ENCODE data around the gene AQP12B. TPM values are rescaled to one million over a fixed set of nuclear protein-coding genes. Genes with fewer than 3 reads are reported as not detected.
A peak's percentile ranks its signal among the peaks of the same experiment; 100 is the strongest.

The AQP12B gene
- total and polyA plus RNA-seq, 2 of the 13 experiments (the other 11 are each of a cell fraction or from before 2014, with no cell fraction given): not detected

GRCh38 chr2:240718896-240719490 is 36.3 kb upstream of the AQP12B start:
- Histone ChIP-seq H3K27ac (ENCODE audit: extremely low read length, insufficient read depth, low read length) (no peak overlapping the region), H3K36me3 (replicated peaks in 1 of 2; ENCODE audit: control insufficient read depth in 1 of 2, insufficient read depth in 2 of 2, low read length in 2 of 2) (no peaks in the 10 kb centered on the region), H3K79me2 (ENCODE audit: insufficient read depth, low read length) (no peaks in the 10 kb centered on the region), H3K4me3 (replicated peaks in 1 of 3; ENCODE audit: insufficient read depth in 1 of 3, low read depth in 2 of 3, low read length in 3 of 3) (no peak overlapping the region), H3K27me3 (ENCODE audit: control insufficient read depth in 1 of 2, insufficient read depth in 2 of 2, low read length in 2 of 2) (peaks cover 71 to 100% of the 10 kb centered on the region in 2 experiments), H3K9ac (ENCODE audit: insufficient read depth, low read depth, low read length) (no peak overlapping the region), H2AFZ (ENCODE audit: low read length) (no peak overlapping the region), H3K4me2 (ENCODE audit: low read depth, low read length) (no peak overlapping the region), H4K20me1 (ENCODE audit: insufficient read depth, low read length) (no peaks in the 10 kb centered on the region; the same call in 1 of the 2 replicates), H3K9me3 (ENCODE audit: low read length) (no peaks in the 10 kb centered on the region), H3K4me1 (ENCODE audit: insufficient read depth, low read length) (no peaks in the 10 kb centered on the region)
- no peak for TF ChIP-seq MEF2D (CRISPR knock-in tag; IDR thresholded peaks at IDR 0.05)
- 0 out of 2 replicates have a peak, but pooled peaks have one; percentile 23 for TF ChIP-seq HES4 (CRISPR knock-in tag; IDR thresholded peaks at IDR 0.05; ENCODE audit: borderline replicate concordance)
- ChIA-PET POLR2A (no interaction called here), CTCF (ENCODE audit: low intra/inter-chr PET ratio, low total read pairs) (no interaction called here)
- FAIRE-seq (no peak), DNase-seq (ENCODE audit: low spot score) (no peak), ATAC-seq (no peak)
- in situ Hi-C loops (cut with HindIII; ENCODE audit: extremely low pct_ligation_motif_present, low pct_unique_long_range_greater_than_20kb): no loop called here
- WGBS (ENCODE audit: low lambda C conversion rate): 21% methylated on average over 10 of the region's 25 CpGs
- intact Hi-C loops (cut with micrococcal nuclease; ENCODE audit: unreplicated experiment): no loop called here
- BruUV-seq (replicated peaks): no TSS peak

DNA sequence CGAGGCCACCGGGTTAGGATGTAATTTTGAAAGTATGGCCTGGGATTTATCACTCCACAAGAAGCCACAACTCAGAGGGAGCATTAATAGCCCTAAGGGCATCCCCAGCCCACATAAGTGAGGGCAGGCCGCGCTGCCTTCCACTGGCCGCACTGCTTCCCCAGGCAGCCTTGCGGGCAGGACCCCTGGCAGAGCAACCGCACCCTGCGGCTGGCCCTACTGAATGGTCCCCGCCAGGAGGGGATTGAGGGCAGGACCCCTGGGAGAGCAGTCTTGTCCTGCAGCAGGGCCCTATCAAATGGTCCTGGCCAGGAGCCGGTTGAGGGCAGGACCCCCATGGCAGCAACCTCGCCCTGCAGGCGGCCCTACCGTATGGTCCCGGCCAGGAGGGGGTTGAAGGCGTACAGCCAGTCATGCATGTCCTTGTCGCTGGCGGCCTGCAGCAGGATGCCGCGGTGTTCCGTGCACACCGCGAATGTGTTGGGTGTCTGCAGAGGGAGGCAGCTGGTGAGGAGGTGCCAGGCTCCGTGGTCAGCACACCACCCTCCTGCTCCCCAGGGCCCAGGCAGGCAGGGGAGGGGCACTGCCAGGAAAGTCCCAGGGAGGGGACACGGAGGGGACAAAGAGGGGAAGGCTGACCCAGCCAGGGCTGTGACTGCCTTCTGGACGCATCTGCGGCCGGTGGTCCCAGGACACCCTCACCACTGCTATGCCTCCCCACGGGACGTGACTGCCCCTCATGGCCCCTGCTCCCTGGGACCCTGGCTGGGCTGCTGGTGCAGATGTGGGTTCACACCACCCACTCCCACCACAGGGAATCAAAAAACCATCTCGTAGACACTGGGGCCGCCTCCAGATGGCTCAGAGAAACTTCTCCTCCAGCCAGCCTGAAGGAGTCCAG is 35.2 kb upstream of the AQP12B start:
- 44% methylated on average over 24 of the region's 31 CpGs for WGBS (ENCODE audit: low lambda C conversion rate)
- Histone ChIP-seq H3K36me3 (replicated peaks in 1 of 2; ENCODE audit: control insufficient read depth in 1 of 2, insufficient read depth in 2 of 2, low read length in 2 of 2) (no peaks in the 10 kb centered on the region), H3K9me3 (ENCODE audit: low read length) (no peaks in the 10 kb centered on the region), H3K4me2 (ENCODE audit: low read depth, low read length) (no peak overlapping the region), H3K27me3 (ENCODE audit: control insufficient read depth in 1 of 2, insufficient read depth in 2 of 2, low read length in 2 of 2) (peaks cover 68 to 100% of the 10 kb centered on the region in 2 experiments), H3K9ac (ENCODE audit: insufficient read depth, low read depth, low read length) (no peak overlapping the region), H2AFZ (ENCODE audit: low read length) (no peak overlapping the region), H3K27ac (ENCODE audit: extremely low read length, insufficient read depth, low read length) (no peak overlapping the region), H3K79me2 (ENCODE audit: insufficient read depth, low read length) (no peaks in the 10 kb centered on the region), H4K20me1 (ENCODE audit: insufficient read depth, low read length) (no peaks in the 10 kb centered on the region; the same call in 1 of the 2 replicates), H3K4me1 (ENCODE audit: insufficient read depth, low read length) (no peaks in the 10 kb centered on the region), H3K4me3 (replicated peaks in 1 of 3; ENCODE audit: insufficient read depth in 1 of 3, low read depth in 2 of 3, low read length in 3 of 3) (no peak overlapping the region)
- FAIRE-seq: no peak
- ChIA-PET CTCF (ENCODE audit: low intra/inter-chr PET ratio, low total read pairs) (no interaction called here), POLR2A (no interaction called here)
- DNase-seq (ENCODE audit: low spot score): no peak
- in situ Hi-C loops (cut with HindIII; ENCODE audit: extremely low pct_ligation_motif_present, low pct_unique_long_range_greater_than_20kb) (no loop called here), intact Hi-C loops (cut with micrococcal nuclease; ENCODE audit: unreplicated experiment) (no loop called here)
- no TSS peak for BruUV-seq (replicated peaks)
- ATAC-seq: no peak
- TF ChIP-seq ZNF232 (CRISPR knock-in tag; IDR thresholded peaks at IDR 0.05; ENCODE audit: borderline replicate concordance) (no peak), KIAA2018 (CRISPR knock-in tag; IDR thresholded peaks at IDR 0.05; ENCODE audit: borderline replicate concordance) (no peak), WIZ (CRISPR knock-in tag; IDR thresholded peaks at IDR 0.05) (no peak), POGZ (CRISPR knock-in tag; IDR thresholded peaks at IDR 0.05) (no peak), SALL1 (CRISPR knock-in tag; IDR thresholded peaks at IDR 0.05) (no peak)

Data from HepG2 (cell line).